OCI-LY1 (cell line): ENCODE measurements around the gene PIP4K2C.

Source experiments
- CTCF ChIP-seq: fragments of 200-600 bp; sonication (generic), shearing (Covaris generic); IDR thresholded peaks from 2 replicates; pipeline ENCODE4 v1.5.1; 2017; ENCODE audit warnings: mild to moderate bottlenecking, antibody characterized with exemption, low read length, moderate library complexity, mixed read lengths
- EZH2 ChIP-seq: fragments of 200-600 bp; sonication (generic), shearing (Covaris generic); IDR thresholded peaks from 2 replicates; pipeline ENCODE4 v1.8.0; 2017; ENCODE audit warnings: borderline replicate concordance, mixed run types, mild to moderate bottlenecking, antibody characterized with exemption, low read length, moderate library complexity, mixed read lengths

- TF ChIP-seq CTCF = no peak
- TF ChIP-seq EZH2 = no peak
Observed at GRCh38 chr12:57584050-57584449, 6.9 kb upstream of the PIP4K2C start.
